Fibroblast of upper back skin (primary cell): ENCODE data around the gene PTPRT.

Experiments
- DNase-seq: peaks from one replicate; pipeline ENCODE4 v3.0.0-alpha.2; 2013

PTPRT gene

DNA sequence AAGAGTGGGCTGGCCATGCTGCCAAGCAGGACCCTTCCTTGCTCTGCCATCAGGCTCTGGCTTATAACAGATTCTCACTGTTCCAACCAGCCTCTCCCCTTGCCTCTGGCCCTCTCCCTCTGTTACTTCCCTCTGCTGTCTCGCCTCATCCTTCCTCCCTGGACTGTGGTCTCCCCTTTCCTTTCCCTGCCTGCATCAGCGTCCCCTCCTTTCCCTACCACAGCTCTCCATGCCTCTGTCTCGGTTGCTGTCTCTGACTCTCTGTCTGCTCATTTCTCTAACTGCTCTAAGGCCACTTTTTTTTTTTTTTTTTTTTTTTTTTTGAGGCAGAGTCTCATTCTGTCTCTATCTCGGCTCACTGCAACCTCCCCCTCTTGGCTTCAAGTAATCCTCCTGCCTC, 173.4 kb downstream of the PTPRT start:
- DNase-seq: no peak

DNA sequence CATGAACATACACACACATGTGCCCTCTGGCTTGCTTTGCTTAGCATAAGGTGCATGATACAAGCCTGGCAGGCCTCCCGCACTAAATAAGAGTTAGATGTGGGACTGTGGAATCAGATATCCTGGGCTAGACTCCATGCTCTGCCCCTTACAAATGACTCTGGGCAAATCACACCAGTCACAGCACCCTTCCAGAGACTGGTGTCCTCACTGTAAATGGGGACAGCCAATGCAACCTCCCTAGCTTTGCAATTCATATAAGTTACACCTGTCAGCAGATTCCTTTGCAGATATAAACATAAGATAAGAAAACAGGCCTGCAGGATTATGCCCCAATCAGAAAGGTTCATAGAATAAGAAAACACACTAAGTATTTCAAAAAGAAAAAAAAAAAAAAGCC, 174.1 kb downstream of the PTPRT start:
- no peak for DNase-seq

DNA sequence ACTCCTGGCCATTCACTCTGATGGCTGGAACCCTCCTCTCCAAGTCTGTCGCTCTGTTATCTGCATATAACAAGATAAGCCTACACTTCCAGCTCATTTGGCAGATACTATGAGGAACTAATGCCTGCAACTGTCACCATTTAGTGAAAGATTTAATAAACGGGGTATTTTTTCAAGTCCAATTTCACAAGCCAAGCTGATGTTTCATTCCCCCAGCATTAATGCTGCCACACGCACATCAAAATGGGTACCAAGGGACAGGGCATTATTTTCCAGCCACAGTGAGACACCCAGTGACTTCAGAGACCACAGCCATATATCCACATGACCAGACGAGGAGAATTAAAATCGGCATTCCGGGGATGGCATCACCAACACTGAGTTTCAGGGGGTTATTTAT, 175.5 kb downstream of the PTPRT start:
- DNase-seq: no peak

DNA sequence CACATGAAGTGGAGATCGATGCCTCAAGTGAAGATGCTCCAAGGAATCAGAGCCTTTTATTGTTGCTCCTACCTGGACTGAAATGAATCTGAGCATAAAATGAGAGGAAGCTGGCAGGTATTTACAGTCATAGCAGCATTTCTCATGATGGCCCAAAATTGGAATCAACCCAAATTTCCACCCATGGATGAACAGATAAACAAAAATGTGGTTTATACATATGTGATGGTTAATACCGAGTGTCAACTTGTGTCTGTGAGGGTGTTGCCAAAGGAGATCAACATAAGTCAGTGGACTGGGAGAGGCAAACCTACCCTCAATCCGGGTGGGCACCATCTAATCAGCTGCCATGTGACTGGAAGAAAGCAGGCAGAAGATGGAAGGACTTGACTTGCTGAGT, 178.2 kb downstream of the PTPRT start:
- no peak for DNase-seq

DNA sequence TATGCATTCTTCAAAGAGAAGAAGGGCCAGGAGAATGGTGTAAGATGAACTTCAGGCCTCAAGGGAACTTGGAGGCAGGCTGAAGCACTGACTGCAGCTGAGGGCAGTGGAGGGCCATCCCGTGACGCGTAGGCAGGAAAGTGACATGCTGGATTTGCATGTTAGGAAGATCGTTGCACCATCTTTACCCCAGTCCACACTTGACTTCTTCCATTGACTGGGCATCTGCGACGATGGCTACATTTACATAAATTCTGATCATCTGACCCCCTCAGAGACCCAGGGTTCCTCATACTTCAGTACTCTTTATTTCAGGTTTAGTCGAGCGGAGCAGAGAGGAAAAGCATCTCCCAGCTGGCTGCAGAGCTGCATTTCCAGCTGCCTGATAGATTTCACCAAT, 180.2 kb downstream of the PTPRT start:
- DNase-seq: no peak

DNA sequence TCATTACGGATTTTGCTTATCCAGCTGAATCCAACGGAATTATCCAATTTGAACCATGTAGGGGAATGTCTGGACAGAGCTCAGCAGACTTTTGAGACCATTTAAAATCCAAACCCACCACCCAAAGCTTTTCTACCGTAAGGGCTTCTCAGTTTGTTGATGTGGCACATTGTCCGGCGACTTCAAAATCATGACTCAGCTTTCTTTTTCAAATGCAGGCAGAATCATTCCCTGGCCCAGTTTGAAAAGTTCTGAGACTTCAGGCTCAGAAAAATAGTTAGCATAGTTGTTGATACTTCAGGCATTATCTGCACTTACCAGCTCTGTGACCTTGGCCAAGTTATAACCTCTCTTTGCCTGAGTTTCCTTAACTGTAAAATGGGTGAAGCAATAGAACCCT, 182.2 kb downstream of the PTPRT start:
- no peak for DNase-seq

DNA sequence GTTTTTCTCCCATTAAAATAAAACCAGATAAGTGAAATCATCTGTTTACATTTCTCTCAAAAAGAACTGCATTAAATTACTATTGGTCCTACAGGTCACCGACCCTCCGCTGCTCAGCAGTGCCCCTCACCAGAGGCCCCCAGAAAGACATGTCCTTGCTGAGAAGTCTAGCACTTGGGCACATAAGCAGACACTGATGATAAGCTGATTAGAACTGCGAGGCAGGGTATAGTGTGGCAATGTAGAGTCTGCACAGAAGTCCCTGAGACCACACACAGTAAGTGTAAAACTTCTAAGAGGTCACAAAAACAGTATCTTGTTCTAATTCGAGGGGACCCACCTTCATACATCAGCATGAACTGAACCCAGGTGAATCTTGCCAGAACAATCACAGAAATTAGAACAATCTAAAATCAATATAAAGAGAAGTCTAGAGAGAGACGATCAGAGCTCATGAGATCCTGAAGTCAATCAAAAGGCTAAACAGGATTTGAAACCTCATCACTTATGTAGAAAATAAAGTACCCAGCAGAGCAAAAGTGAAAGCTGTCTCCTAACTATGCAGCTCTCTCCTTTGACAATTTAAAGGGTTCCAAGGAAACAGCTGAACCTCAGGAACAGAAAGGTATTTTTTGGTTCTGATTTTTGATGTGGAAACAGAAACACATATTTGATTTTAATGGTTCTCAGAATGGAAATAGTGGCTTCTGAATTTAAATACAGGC, 182.9 kb downstream of the PTPRT start:
- DNase-seq: no peak

DNA sequence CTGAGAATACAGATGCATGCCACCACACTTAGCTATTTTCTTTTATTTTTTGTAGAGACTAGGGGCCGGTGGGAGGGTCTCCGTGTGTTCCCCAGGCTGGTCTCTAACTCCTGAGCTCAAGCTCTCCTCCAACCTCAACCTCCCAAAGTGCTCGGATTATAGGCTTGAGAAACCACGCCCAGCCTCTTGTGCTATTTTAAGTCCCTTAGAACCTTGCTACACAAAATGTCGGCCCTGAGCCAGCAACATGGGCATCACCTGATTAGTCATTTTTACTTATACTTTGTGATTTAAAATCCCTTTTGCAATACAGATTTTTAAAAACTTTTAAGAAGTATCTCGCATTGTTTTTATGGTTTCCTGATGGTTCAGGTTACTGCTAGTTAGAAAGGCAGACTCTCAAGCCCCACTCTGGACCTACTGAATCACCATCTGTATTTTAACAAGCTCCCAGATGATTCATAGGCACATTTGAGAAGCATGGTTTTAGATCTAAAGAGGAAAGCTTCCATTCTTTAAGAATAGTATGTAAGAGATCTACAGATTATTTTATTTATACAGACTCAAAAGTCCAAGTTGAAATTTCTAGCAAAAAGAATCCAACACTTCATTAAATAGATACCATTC, 186.3 kb downstream of the PTPRT start:
- DNase-seq: no peak

DNA sequence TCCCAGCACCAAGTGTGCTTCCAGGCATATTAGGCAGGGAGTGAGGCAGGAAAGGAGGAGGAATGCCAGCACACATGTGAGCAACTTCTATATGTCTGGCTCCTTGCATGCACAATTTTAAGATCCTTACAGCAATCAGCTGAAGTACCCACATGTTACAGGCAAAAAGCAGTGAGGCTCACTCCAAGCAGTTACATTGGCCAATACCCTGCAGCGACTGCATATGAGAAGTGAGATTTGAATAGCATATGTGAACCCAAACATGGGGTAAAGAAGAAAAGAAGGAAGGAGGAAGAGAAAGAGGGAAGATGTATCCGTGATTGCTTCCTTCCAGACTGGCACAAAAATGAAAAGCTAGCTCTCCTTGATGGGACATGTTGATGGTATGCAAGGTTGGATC, 193.6 kb downstream of the PTPRT start:
- DNase-seq: no peak

DNA sequence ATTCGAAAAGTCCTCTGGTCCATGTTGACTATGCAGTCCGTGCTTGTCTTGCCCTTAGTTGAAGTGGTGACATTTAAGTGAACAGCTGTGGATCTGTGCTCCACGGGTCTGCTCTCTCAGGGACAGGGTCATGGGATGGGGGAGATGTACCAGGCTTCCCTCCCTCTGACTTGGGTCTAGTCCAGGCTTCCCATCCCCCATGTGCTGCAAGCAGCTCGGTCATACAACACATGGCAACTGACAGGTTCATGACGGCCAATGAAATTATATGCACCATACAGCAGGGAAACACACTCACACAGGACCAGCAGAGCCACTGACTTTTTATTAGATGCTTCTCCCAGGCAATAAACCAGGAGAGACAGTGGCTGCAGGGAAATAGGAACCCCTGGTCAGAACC, 201.4 kb downstream of the PTPRT start:
- DNase-seq: no peak

DNA sequence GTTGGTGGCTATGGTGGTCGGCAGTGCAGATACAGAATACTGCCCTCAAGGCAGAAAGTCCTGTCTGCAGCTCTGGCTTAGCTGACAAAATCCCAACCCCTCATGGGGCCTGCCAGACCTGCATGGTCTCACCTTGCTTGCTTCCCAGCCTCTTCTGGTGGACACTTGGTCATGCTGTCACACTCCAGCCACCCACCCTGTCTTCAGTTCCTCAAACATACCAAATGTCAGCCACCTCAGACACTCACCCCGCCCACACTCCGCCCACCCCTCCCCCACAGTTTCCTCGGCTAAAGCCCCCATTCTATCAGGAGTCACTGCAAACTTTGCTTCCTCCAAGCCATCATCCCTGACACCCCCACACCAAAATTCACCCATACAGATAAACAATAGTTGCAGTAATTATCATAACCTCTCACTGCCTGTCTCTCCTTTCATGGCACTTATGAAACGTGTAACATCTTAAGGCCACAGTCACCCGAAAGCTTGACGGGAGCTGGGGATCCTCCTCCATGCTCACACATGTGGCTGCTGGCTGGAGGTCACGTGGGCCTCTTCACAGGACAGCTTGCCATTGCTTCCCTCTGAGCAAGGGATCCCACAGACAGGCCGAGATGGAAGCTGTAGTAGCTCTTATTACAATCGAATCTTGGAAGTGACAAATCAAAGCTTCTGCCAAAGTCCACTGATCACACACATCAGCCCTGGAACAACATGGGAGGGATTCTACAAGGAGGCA, 202.2 kb downstream of the PTPRT start:
- no peak for DNase-seq

DNA sequence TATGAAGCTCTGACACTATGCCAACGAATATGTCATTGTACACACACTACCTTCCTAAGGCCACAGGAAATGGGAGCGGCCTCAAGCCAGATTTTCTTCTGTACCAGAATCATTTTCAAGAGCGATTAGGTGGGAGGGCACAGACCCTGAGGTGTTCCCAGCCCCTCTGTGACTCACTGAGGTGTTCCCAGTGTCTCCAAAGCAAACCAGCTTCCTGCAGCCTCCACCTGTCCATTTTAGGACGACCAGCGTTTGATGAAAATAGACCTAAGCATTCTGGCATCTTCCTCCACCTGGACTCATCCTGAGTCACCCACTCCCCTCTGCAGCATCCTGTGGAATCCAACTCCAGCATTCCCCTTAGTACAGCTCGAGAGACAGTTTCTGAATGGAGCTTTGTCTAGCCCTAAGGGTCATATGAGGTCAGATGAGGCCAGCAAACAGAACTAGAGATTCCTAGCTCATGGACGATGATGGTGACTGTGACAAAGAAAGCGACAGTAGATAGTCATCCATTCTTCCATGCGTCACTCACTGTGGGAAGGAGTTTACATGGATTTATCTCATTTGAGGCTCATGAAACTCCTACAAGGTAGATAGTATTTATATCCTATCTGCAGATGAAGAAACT, 203.4 kb downstream of the PTPRT start:
- no peak for DNase-seq

DNA sequence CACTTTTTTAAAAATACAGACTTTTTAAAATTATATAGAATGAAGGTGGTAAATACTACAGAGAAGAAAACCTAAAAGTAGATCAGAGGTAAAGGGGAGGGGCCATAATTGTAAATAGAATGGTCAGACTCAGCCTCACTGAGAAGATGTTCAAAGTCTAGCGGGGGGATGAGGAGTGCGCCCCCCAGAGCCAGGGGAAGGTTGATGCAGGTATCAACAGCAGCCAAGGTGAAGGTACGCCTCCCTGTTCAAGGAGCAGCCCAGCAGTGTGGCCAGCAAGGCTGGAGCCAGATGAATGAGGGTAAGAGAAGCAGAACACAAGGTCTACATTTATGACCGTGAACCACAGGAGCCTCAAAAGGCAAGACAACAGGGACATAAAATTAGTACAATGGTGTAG, 204.1 kb downstream of the PTPRT start:
- DNase-seq: no peak

DNA sequence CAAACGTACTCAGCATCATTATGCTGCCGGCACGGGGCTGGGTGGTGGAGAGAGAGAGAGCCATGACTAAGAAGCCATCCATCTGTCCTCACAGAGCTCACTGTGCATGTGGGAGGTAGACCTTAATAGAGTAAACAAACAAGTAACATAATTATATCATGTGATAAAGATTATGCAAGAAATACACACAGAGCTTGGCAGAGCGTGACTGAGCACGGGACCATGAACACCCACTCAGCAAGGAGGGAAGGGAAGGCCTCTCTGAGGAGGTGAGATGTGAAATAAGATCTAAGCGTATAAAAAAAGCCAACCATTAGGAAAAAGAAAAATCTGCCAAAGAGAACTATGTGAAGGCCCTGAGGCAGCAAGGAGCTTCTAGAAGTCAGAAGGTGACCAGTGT, 207.5 kb downstream of the PTPRT start:
- DNase-seq: no peak

DNA sequence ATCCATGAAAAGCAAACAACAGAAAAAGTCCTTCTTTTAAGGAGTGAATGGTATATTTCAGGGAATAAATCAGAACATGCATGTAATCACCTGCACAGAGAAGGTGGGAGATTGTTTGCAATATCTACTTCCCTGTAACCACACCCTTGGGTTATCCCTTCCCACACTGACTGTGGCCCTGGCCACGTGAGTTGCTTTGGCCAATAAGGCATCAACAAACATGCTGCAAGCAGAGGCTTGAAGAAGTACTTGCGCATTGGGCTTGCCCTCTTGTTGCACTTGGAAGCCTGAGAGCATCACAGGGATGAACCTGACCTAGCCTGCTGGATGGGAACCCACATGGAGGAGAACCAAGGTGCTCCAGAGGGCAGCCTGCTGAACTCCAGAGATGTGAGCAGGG, 208.5 kb downstream of the PTPRT start:
- no peak for DNase-seq

DNA sequence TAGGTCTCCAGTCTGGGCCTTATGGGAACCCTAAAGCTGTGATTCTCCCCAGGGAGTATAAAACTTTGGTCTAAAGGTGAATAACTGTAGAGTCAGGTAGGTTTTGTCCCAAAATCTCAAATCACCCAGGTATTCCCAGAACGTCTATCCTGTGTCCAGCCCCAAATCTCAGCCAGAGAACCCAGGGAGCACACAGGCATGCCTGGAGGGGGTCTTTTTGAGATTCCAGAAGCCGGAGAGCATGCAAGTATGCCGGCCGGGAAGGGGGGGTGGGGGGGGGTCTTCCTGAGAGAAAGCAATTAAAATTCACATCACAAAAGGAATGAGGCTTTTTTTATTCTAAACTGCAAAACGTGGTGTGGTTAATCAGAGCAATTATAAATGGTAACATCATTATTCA, 210.0 kb downstream of the PTPRT start:
- DNase-seq: no peak

DNA sequence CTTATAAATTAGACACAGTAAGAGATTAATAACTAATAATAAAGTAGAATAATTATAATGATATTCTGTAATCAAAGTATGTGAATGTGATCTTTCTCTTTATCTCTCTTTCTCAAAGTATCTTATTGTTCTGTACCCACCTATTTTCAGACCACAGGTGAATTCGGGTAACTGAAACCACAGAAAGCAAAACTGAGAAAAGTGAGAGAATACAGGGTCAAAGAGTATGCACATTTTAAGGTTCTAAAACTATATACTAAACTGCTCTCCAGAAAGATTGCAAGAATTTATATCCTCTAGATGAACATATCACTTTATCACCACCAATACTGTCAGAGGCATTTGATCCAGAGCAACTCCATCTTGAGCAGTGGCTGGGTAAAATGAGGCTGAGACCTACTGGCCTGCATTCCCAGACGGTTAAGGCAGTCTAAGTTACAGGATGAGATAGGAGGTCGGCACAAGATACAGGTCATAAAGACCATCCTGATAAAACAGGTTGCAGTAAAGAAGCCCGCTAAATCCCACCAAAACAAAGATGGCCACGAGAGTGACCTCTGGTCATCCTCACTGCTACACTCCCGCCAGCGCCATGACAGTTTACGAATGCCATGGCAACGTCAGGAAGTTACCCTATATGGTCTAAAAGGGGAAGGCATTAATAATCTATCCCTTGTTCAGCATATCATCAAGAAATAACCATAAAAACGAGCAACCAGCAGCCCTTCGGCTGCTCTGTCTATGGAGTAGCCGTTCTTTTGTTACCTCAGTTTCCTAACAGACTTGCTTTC, 211.3 kb downstream of the PTPRT start:
- no peak for DNase-seq

DNA sequence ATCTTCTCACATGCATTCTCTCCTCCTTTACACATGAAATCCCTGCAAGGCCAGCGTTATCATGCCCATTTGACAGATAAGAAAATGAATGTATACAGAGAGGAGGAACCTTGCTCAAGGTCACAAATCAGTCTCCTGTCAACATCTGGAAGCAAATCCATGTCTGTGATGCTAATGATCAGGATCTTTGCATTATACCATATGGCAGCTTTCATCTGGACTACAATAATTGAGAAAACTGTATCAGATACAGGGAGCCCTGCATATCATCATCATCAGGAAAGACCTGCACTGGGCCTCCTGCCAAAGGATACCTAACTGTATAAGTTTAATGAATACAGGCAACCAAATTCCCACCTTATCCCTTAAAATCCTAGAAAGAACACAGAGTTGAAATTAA, 213.7 kb downstream of the PTPRT start:
- DNase-seq: no peak

DNA sequence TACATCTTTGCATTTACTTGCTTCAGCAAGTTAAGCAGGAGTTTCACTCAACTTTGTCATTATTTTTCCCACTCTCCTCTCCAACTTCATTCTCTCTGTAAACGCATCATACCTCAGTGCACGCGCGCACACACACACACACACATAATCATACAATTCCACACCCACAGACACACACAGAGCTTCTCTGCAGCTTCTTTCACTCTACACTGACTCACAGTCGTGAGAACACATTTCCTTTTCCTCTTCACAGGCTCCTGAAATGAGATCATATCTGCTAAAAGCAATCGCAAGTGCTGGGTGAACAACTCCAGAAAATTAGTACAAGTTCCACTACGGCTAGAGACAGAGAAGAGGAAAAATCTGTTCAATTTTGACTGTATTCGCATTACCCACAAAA, 215.4 kb downstream of the PTPRT start:
- DNase-seq: no peak

DNA sequence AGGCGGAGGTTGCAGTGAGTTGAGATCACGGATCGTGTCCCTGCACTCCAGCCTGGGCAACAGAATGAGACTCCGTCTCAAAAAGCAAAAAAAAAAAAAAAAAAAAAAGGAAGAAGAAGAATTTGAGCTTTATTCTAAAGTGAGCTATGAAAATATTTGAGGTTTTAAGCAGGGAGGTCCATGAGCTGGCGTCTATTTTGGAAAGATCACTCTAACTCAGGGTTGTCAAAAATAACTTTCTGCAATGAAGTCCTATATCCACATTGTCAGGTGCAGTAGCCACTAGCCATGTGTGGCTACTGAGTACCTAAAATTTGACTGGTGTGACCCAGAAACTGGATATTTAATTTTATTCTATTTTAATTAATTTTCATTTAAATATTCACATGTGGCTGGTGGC, 217.1 kb downstream of the PTPRT start:
- no peak for DNase-seq

DNA sequence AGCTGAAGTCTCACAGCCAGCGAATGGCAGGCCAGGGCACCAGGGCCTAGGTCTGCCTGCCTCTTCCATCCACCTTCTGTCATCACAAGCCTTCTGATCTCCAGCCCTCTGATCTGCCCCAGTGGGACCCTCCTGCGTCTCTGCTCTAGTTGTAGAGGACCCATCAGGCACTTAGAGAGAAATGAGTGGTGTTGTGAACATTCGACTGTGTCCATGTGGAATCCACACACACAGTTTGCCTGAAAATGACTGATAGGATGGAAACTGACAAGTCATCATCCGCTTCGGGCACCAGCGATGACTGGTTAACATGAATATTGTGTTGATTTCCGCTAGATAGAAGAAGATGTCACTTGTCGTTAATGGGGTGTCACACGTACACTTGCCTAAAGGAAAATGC, 221.0 kb downstream of the PTPRT start:
- DNase-seq: no peak

DNA sequence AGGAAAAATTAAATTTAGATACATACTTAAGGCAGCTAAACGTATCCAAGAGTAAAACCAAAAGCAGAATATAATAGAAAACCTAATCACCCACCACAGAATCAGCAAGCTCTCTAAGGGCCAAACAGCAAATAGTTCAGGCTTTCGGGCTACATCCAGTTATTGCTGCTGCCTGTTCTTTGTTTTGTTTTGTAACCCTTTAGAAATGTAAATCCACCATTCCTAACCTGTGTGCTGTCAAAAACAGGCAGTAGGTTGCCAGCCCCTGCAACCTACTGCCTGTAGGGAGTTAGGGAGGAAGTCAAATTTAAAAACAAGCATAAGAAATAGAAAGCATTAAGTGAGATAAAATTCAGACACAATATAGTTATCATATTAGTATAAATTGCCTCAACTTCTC, 225.9 kb downstream of the PTPRT start:
- DNase-seq: no peak

DNA sequence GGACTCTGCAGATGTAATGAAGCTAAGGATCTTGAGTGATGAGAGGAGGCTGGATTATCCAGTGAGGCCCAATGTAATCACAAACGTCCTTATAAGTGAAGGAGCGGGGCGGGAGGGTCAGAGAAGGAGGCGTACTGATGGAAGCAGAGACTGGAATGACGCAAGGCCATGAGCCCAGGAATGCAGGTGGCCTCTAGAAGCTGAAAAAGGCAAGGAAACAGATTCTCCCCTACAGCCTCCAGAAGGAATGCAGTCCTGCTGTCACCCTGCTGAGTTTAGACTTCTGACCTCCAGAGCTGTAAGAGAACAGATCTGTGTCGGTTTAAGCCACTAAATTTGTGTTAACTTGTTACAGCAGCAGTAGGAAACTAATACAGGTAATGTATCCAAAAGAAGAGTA, 227.9 kb downstream of the PTPRT start:
- DNase-seq: no peak
